ENCODE data around the gene HOXA7.

Gene HOXA7

DNA sequence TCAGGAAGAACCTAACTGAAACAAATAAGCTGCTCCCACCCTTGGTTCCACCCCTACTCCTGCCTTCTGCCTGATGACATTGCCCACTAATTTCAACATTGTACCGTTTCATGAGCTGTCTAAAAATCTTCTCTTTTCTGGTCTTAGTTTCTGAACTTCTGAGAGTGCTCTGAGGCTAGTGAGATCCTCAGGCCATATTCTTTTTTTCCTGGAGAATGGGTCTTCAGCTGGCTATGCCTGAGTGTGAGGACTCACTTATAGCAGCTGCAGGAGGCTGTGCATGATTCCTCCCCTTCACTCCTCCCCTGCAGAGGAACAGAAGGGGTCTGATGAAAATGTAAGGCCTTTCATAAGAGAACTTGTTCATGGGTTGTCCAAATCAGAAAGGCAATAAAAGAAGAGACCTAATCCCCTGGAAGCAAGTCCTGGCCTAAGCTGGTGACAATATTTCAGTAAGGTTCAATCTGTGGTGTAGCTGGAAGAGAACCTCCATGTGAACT is 37.0 kb downstream of the HOXA7 start:
- DNase-seq (ENCODE audit: low read depth, low spot score): no peak

DNA sequence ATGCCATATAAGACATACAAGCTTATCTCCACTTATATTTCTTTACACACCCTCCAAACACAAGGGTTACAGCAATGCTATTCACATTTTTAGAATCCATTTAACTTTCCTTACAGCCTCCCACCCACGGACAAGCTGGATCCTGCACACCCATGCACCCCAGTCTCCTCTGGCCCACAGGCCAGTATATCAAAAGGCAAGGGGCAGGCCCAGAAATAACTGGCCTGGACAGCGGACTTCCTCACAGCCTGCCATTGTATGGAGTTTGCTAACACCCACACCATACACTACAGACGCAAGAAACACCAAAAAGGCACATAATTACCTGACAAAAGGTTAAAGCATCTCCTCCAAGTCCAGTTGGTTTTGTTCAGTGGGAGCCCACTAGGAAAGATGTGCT is 37.9 kb downstream of the HOXA7 start:
- DNase-seq (ENCODE audit: low read depth, low spot score): no peak

DNA sequence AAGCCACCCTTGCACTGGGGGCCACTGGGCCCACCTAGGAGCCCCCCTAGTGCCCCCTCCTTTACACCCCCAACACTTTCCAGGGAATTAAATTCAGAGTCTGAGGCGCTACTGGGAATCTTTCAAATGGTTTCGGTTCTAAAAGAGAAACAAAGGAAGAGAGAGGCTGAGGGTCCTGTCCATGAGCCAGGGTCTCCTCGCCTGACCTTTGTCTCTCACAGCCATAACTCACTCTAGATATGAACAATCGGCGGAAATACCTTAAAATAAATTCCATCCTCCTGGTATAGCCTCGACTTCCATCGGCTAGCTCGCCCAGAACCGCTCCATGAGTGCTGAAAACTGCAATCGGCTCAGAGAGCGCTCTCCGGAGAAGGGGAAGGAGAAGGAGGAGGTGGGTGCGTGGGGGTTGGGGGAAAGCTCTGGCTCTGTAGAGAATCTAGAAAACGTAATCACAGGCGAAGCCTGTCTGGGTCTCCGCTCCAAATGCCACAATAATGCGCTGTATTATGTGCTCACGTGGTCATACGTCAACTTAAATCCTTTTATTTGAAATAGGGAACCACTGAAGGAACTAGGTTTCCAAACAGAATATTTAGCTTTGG is 38.5 kb downstream of the HOXA7 start:
- DNase-seq (ENCODE audit: low read depth, low spot score): no peak

GRCh38 chr7:27116962-27117886 is 39.3 kb downstream of the HOXA7 start:
- DNase-seq (ENCODE audit: low read depth, low spot score): no peak

DNA sequence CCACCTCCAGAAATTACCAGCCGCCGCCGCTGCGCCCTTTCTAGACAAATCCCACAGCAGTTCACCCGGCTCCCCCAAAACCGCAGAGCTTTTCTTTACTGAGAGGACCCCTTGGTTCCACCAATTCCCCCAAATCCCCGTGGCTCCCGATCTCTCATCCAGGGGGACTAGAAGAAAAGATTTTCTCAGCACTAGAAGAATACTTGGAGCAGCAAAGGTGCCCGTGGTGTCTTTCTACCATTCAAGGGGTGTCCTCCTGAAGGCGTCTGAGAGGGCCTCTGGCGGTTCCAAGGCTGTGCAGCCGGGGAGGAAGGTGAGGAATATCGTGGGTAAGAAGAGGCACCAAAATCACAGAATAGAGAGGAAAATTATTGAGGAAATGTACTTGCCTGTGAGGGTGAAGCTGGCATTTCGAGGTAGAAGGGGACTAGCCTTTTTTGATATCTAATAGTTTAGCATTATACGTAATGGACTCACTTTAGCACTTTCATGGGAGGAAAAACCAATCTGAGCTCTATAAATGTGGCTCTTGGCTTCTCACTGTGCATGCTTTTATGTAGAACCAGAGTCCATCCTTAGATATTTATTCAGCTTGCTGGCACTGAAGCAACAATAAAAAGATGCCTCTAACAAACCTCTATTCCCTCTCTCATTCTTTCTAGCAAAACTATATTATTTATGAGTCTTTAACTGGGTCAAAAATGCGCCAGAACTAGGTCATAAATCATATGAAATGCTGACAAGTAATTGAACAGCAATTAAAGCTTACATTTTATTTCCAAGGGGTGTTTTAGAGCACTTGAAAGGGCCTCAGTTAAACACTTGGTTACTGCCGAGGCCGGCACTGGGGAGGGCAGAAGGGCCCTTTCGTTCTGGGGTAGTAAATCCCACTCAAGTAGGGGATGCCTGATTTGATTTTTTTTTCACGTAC is 40.2 kb downstream of the HOXA7 start:
- no peak for DNase-seq (ENCODE audit: low read depth, low spot score)

DNA sequence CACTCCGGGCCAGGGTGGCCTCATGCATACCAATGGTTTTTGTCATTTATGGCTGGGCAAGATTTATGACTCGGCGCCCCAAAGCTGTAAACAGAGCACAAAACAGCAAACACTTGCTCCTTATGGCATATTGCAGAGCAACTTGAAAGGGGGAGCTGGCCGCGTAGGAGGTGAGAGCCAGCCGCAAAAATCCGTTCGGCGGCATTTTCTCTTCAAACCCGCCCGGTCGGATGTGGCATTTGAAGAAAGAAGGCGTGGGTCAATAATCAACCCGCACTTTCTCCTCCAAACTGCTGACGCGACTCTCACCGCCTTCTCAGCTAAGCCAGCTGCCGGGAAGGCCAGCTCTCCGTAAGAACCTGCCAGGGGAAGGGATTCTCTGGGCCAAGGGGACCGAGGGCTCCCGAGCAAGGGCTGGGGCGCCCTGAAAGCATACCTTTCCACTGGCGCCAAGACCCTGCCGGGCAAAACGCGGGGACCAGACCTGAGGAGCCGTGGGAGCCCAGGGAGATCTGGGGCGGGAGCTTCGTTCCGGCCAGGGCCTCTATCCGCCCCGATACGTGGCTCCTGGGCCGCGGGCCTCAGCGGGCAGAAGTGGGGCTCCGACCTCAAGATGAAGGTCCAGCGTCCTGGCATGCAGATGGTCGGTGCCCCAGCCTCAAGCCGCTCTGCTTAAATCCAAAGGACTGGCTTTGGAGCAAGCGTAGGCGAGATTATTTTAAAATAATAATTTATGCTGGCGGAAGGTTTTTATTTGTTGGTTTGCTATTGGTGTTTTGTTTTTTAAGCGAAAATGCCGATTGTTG is 41.1 kb downstream of the HOXA7 start:
- no peak for DNase-seq (ENCODE audit: low read depth, low spot score)

DNA sequence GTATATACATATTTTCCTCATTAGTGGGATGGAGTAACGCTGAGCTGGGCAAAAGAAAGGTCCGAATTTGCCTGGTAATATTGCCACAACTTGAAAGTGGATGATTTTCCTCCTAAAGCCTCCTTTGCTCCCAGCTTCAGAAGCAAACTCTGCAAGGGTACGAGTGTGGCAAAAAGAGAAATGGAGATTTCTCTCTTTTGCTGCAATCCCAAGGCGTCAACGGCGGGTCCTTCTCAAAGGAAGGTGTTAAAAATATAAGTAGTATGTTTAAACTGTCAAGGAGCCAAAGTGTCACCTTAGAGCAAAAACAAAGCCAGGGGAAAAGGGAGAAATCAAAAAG is 41.6 kb downstream of the HOXA7 start:
- no peak for DNase-seq (ENCODE audit: low read depth, low spot score)

GRCh38 chr7:27113991-27114769 is 42.3 kb downstream of the HOXA7 start:
- no peak for DNase-seq (ENCODE audit: low read depth, low spot score)

DNA sequence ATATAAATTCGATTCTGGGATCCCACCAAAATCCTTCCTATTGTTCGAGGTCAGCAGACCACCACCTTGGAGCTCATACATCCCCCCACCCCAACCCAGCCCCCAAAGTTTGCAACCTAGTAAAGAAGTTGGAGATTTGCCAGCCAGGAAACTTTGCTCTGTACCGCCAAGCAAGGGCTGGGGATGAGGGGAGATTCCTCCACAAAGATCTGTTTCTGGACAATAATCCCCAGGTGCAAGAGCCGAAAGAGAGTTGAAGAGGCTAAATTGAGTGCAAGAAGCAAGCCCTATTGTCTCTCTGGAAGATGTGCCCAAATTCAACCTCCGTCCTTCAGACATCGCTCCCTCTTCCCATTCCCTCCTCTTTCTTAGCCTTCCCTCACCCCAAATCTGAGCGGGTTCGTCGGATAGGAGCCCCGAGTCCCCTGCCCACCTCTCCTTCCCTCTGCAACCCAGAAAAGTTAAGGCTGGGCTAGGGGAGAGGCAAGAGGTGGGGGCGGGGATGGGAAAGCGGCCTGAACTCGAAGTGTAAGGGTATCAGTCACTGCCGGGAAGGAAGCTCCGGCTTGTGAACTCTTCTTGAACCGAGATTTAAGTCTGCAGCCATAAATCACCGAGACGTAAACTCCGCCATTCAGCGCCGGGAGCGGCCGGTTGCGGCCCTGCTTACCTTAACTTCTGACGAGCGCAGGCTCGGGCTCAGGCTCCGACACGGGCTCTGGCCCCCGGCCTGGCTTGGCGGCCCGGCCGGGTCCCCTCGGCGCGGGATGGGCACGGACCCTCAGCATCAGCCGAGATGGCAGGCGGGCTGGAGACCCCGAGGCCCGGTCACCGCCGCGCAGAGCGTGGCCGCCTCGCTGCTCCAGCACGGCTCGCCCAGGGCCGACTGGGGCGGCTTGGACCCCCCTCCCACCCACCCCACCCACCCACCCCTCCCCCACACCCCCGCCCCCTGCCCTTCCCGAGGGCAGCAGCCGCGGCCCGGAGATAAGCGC is 43.2 kb downstream of the HOXA7 start:
- DNase-seq (ENCODE audit: low read depth, low spot score): no peak

DNA sequence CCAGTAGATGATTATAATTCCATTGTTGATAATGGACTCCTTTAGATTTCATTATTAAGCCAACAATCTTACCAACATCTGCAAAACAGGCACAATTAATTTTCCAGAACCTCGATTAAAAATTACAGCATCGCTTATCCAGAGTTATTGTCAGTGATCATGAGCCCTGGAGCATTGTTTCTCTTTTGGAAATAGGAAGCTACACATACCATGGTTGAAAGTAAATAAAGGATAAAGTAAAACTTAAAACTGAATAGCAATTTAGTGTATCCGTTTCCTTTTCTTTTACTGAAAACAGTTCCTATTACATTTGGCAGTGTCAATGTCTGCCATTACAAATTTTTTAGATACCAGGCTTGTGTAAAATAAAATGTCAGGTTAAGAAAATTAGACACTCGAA is 44.1 kb downstream of the HOXA7 start:
- DNase-seq (ENCODE audit: low read depth, low spot score): no peak

DNA sequence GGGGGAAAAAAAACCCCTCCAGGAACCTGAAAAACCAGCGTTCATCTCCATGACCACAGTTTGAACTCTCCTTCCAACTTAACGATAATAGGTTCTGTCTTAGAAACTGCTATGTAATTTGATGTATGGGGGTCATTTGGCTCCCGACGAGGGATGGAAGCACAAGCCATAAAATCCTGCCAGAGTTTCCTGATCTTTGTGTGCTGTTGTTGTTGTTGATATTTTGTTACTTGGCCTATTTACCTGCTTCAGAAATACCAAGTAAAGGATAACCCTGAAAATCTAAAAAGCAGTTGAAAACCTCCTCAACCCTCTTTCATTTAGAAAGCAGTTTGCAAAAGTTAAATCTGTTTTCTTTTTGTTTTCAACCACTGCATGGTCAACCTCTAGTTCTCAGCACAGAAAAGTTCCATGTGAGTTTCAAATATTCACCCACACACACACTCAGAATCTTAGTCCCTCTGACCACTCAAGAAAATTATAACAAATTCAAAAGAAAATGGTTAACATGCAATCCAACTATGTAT is 44.7 kb downstream of the HOXA7 start:
- no peak for DNase-seq (ENCODE audit: low read depth, low spot score)

- DNase-seq (ENCODE audit: low read depth, low spot score): no peak
These were observed 45.3 kb downstream of the HOXA7 start for GRCh38 chr7:27111042-27111750.

DNA sequence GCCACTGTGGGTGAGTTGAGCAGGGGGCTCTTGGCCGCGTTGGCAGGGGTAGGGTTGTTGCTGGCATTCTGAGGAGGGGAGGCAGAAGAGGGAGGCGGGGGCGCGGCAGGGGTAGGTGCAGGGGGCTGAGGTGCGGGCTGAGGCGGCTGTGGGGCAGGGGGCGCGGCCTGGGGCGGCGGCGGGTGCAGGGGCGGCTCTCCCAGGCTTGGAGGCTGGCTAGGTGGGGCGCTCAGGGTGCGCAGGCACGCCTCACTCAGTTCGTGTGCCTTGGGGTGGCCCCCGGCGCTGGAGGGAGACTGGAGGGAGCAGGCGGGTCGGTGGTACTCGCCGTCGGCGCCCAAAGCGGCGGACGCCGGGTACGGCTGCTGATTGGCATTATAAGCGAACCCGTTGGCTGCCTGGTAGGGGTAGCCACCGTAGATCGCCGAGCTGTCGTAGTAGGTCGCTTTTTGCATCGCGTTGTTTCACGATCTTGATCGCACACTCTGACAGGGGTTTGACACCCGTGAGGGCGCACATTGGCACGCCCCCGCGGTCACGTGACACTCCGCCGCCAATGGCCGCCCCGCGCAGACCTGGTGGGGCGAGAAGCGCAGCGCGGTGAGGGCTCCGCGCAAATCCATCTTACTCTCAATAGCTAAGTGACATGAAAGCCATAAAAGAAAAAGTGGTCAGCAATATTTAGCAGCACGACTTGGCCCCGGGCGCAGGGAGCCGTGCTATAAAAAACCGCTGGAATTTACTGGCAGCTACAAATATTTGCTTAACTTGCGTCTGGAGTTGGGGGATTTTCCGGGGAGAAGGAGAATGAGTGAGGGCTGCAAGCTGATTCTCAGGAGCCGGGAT is 46.1 kb downstream of the HOXA7 start:
- no peak for DNase-seq (ENCODE audit: low read depth, low spot score)

DNA sequence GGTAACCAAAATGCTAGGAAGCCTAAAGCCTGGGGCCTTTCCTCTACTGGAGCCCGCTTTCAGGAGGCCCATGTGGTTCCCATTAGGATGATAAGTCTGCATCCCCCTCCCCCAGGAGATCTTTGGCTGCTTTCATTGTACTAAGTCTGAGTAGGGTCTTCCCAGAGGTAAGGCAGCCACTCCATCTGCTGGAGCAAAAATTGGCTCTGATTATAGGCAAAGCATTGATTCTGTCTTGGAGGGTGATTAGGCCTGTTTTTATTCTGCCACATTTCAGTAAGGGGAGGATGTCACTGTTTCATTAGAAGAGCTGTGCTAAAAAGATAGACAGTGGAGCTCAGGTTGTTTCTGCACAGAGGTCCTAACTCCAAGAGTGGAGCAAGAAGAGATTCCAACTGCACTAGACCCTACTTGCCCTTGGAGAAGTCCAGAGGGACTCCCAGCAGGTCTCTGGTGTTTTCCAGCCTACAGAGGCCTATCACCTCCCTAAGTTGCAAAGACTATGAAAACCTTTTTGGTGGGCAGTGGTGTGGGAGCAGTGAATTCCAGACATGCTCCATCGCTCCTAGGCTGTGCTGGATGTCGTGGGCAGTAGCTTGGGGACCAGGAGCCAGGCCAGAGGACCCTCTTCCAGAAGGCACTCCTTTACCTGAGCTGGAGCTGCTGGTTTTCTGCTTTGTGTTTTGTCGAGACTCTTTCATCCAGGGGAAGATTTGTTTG is 46.8 kb downstream of the HOXA7 start:
- no peak for DNase-seq (ENCODE audit: low read depth, low spot score)

- no peak for DNase-seq (ENCODE audit: low read depth, low spot score)
These were observed 47.9 kb downstream of the HOXA7 start for GRCh38 chr7:27108390-27109127.
